GM20000 (cell line): ENCODE measurements around the gene TIMM17B.

Source experiments
- DNase-seq: peaks from one replicate; pipeline ENCODE4 v3.0.0; 2012; ENCODE audit warnings: low spot score
- CTCF ChIP-seq: IDR thresholded peaks from 2 replicates; pipeline ENCODE4 v1.5.1; 2012; ENCODE audit warnings: mild to moderate bottlenecking, control low read depth; ENCODE audit errors: extremely low read depth, missing control alignments

Gene TIMM17B

GRCh38 chrX:48909703-48910294 lies 12.2 kb upstream of the TIMM17B start:
- TF ChIP-seq CTCF = no peak

GRCh38 chrX:48908600-48908999 lies 11.0 kb upstream of the TIMM17B start:
- DNase-seq = no peak
- no peak for TF ChIP-seq CTCF

More at GRCh38 chrX:48909703-48910294, 12.2 kb upstream of the TIMM17B start:
- DNase-seq = no peak

GRCh38 chrX:48905090-48905790 lies 7.7 kb upstream of the TIMM17B start:
- no peak for TF ChIP-seq CTCF
- DNase-seq = no peak

GRCh38 chrX:48904626-48905025 lies 7.1 kb upstream of the TIMM17B start:
- DNase-seq = no peak
- TF ChIP-seq CTCF = no peak

GRCh38 chrX:48904180-48904579 lies 6.6 kb upstream of the TIMM17B start:
- no peak for TF ChIP-seq CTCF
- no peak for DNase-seq

GRCh38 chrX:48903290-48903689 lies 5.7 kb upstream of the TIMM17B start:
- no peak for TF ChIP-seq CTCF
- no peak for DNase-seq

- TF ChIP-seq CTCF = no peak
- no peak for DNase-seq
Observed at GRCh38 chrX:48902776-48903175, 5.2 kb upstream of the TIMM17B start.
